Endothelial cell of umbilical vein (primary cell): ENCODE results near the gene TSPEAR. TPM values are rescaled to one million over a fixed set of nuclear protein-coding genes. Genes with fewer than 3 reads are reported as not detected.
"Not testable (repeated sequence)": the region's sequence is repeated elsewhere in the genome, so short reads cannot be mapped to it uniquely, and the experiment has no call there.

ENCODE experiments used
- BruUV-seq: library from RNA; stranded (reverse); fragments of 400-500 nt; replicated peaks from 2 replicates; lab custom pipeline; 2021; lab: Mats Ljungman, UMichigan
- CTCF ChIA-PET: fragments of 300-600, 350-600 bp; sonication (Branson Sonifier 250); formaldehyde crosslinking; loops from one replicate; lab custom pipeline; 2021; ENCODE audit warnings: antibody characterized with exemption, inconsistent platforms; lab: Charles Lee
- POLR2A ChIA-PET: fragments of 300-600, 350-600 bp; sonication (Branson Sonifier 250); formaldehyde crosslinking; loops from one replicate; lab custom pipeline; 2021; ENCODE audit warnings: antibody characterized with exemption, inconsistent platforms; lab: Charles Lee
- DNase-seq: peaks from one replicate; pipeline ENCODE4 v3.0.0-alpha.2; 2011; ENCODE audit warnings: low read depth, low spot score
- FAIRE-seq: peaks from 2 replicates; lab custom pipeline; 2011; peaks lifted over from hg19 to GRCh38; lab: Jason Lieb, UNC
- H2AFZ ChIP-seq: 2 replicates; pipeline ENCODE4 v1.6.0; 2012; ENCODE audit warnings: low read depth, low read length, control low read depth, inconsistent platforms
- H3K27ac ChIP-seq: 2 replicates; pipeline ENCODE4 v1.5.1; 2011; ENCODE audit warnings: low read depth, mild to moderate bottlenecking, control low read depth, low read length, moderate library complexity; ENCODE audit not compliant: insufficient read depth
- H3K27me3 ChIP-seq, 2 experiments: 2 replicates each; pipeline versions ENCODE4 v1.6.0 to v1.6.1; 2011; ENCODE audit warnings: low read length in 2 of 2, mixed read lengths in 1 of 2; ENCODE audit not compliant: control insufficient read depth in 2 of 2, insufficient read depth in 2 of 2
- H3K36me3 ChIP-seq, 2 experiments: 2 replicates in 1 of 2; 3 replicates in 1 of 2; pipeline ENCODE4 v1.5.1; 2011; ENCODE audit warnings: low read length in 2 of 2, mild to moderate bottlenecking in 1 of 2, moderate library complexity in 1 of 2; ENCODE audit not compliant: control insufficient read depth in 2 of 2, insufficient read depth in 2 of 2; ENCODE audit errors: extremely low read depth in 1 of 2
- H3K4me1 ChIP-seq: 3 replicates; pipeline ENCODE4 v1.5.1; 2011; ENCODE audit warnings: mild to moderate bottlenecking, low read length; ENCODE audit not compliant: control insufficient read depth, insufficient read depth; ENCODE audit errors: extremely low read depth
- H3K4me2 ChIP-seq: 2 replicates; pipeline ENCODE4 v1.6.1; 2011; ENCODE audit warnings: low read length, control low read depth, mixed read lengths; ENCODE audit not compliant: insufficient read depth
- H3K4me3 ChIP-seq, 3 experiments: fragments of 200-600 bp in 1 of 3; sonication (generic), shearing (Covaris generic) in 1 of 3; replicated peaks in 1 of 3; 2 replicates each; pipeline ENCODE4 v1.5.1; 2011 to 2016; ENCODE audit warnings: control low read depth in 3 of 3, low read length in 3 of 3, mild to moderate bottlenecking in 2 of 3, inconsistent platforms in 1 of 3, low read depth in 1 of 3, moderate library complexity in 1 of 3; ENCODE audit not compliant: insufficient read depth in 1 of 3
- H3K79me2 ChIP-seq: 2 replicates; pipeline ENCODE4 v1.6.0; 2012; ENCODE audit warnings: low read length, inconsistent platforms; ENCODE audit not compliant: control insufficient read depth, insufficient read depth
- H3K9ac ChIP-seq: replicated peaks from 2 replicates; pipeline ENCODE3; 2011; ENCODE audit warnings: low read length, control low read depth; ENCODE audit not compliant: insufficient read depth; ENCODE audit errors: extremely low read depth
- H3K9me1 ChIP-seq: replicated peaks from 3 replicates; pipeline ENCODE4 v1.6.0; 2011; ENCODE audit warnings: mild to moderate bottlenecking, low read length; ENCODE audit not compliant: control insufficient read depth, insufficient read depth; ENCODE audit errors: extremely low read depth
- H3K9me3 ChIP-seq: replicated peaks from 2 replicates; pipeline ENCODE4 v1.5.1; 2012; ENCODE audit warnings: low read length, inconsistent platforms; ENCODE audit not compliant: control insufficient read depth, insufficient read depth
- H4K20me1 ChIP-seq: replicated peaks from 2 replicates; pipeline ENCODE3; 2011; ENCODE audit warnings: mild to moderate bottlenecking, low read length; ENCODE audit not compliant: control insufficient read depth, insufficient read depth; ENCODE audit errors: extremely low read depth
- EZH2 ChIP-seq: IDR thresholded peaks from 2 replicates; pipeline ENCODE4 v1.6.1; 2012; ENCODE audit warnings: borderline replicate concordance, low read depth, mild to moderate bottlenecking, moderate library complexity, low read length, inconsistent platforms; ENCODE audit not compliant: severe bottlenecking
- GATA2 ChIP-seq: IDR thresholded peaks from 2 replicates; pipeline ENCODE4 v1.7.0; 2011; ENCODE audit warnings: low read depth, mild to moderate bottlenecking, moderate library complexity, mixed read lengths, low read length; ENCODE audit not compliant: insufficient read length, insufficient read depth
- JUN ChIP-seq: IDR thresholded peaks from 2 replicates; pipeline ENCODE4 v1.6.1; 2011; ENCODE audit warnings: borderline replicate concordance, low read depth; ENCODE audit not compliant: insufficient read length, insufficient read depth
- MAX ChIP-seq: IDR thresholded peaks from 2 replicates; pipeline ENCODE4 v1.6.1; 2011; ENCODE audit not compliant: insufficient read depth, insufficient read length
- MYC ChIP-seq: IDR thresholded peaks from one replicate; pipeline ENCODE4 v1.6.1; 2011; ENCODE audit warnings: mild to moderate bottlenecking, low read depth, low read length
- dilution Hi-C: fragments of 300-500 bp; cut with MboI; formaldehyde crosslinking; loops from one replicate; pipeline ENCODE4 v1.15.0; 2019; ENCODE audit warnings: low sequenced_read_pairs; ENCODE audit not compliant: extremely low pct_ligation_motif_present
- intact Hi-C: fragments of 100-400 bp; cut with micrococcal nuclease; formaldehyde crosslinking; loops from one replicate; pipeline ENCODE4 v1.10.0; 2022
- polyA plus RNA-seq, 4 experiments: library from polyadenylated mRNA; depleted of rRNA in 3 of 4; stranded (reverse) in 3 of 4; unstranded in 1 of 4; fragments of >200 nt; gene quantifications; 2 replicates each; pipeline versions ENCODE4 v1.2.1 to v1.2.3, GENCODE V29; 2011 to 2012; ENCODE audit warnings: missing spikeins in 1 of 4
- total RNA-seq: library from RNA; stranded (reverse); gene quantifications from 2 replicates; pipeline ENCODE4 v1.2.3, GENCODE V29; 2021

The TSPEAR gene
- total and polyA plus RNA-seq, 2 donors (not counting 3 experiments of a cell fraction or from before 2014, with no cell fraction given): 0.01 TPM; not detected in 1

DNA sequence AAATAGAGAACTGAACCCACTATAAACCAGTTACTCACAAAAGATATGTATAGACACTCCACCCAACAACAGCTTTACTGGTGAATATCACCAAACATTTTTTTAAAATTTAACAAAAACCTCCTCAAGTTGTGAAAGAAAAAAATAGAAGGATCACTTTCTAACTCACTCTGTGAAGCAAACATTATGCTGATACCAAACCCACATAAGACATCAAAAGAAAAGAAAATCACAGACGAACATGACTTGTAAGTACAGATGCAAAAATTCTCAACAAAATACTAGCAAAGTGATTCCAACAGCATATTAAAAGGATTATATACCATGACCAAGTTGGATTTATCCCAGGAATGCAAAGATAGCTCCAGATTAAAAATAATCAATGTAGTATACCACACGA, 19.7 kb downstream of the TSPEAR start:
- Histone ChIP-seq H3K4me1 (no peaks in the 10 kb centered on the region), H3K4me2 (no peak overlapping the region), H3K9me3 (no peaks in the 10 kb centered on the region), H3K4me3 (no peak overlapping the region), H3K27ac (no peak overlapping the region), H3K9me1 (no peaks in the 10 kb centered on the region), H2AFZ (no peak overlapping the region), H3K79me2 (no peaks in the 10 kb centered on the region), H3K9ac (no peak overlapping the region), H3K27me3 (peaks cover 8 to 19% of the 10 kb centered on the region in 2 experiments), H4K20me1 (no peaks in the 10 kb centered on the region), H3K36me3 (no peaks in the 10 kb centered on the region)
- ChIA-PET CTCF (interaction anchor here (0.6 to 2.0 kb wide), 3 partner anchors 15 to 240 kb away, joined by 4 to 7 read pairs (median 5); no protein-coding TSS in a partner anchor), POLR2A (no interaction called here)
- dilution Hi-C loops (no loop called here), intact Hi-C loops (no loop called here)
- no TSS peak for BruUV-seq
- TF ChIP-seq MAX: no peak
- no peak for TF ChIP-seq GATA2
- TF ChIP-seq EZH2: no peak
- TF ChIP-seq JUN: no peak
- no peak for TF ChIP-seq MYC
- no peak for FAIRE-seq
- no peak for DNase-seq

DNA sequence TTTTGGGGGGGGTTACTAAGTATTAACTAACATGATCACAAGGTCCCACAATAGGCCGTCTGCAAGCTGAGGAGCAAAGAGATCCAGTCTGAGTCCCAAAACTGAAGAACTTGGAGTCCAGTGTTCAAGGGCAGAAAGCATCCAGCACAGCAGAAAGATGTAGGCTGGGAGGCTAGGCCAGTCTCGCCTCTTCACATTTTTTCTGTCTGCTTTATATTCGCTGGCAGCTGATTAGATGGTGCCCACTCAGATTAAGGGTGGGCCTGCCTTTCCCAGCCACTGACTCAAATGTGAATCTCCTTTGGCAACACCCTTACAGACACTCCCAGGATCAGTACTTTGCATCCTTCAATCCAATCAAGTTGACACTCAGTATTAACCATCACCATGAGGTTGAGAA, 21.6 kb downstream of the TSPEAR start:
- H3K9ac ChIP-seq, dilution Hi-C loops, H3K4me3 ChIP-seq, H3K9me3 ChIP-seq, CTCF ChIA-PET, H2AFZ ChIP-seq, H3K36me3 ChIP-seq, DNase-seq, H4K20me1 ChIP-seq, POLR2A ChIA-PET, BruUV-seq, H3K9me1 ChIP-seq, intact Hi-C loops, H3K4me1 ChIP-seq, H3K27ac ChIP-seq, H3K4me2 ChIP-seq, H3K79me2 ChIP-seq, FAIRE-seq: not testable (repeated sequence)
- H3K27me3 ChIP-seq: peaks cover 5 to 19% of the 10 kb centered on the region in 2 experiments
